Measurements from ENCODE around the gene KRTAP20-3.

Gene KRTAP20-3

GRCh38 chr21:30642564-30642963 lies at the start of gene KRTAP20-3:
Gene KRTAP20-3, plus strand, starts transcription at chr21:30642864.
- no peak within 1 kb of the TSS for H3K27ac ChIP-seq (ENCODE audit: low read length)
- H3K9me3 ChIP-seq (ENCODE audit: control insufficient read depth, low read depth, low read length), result no peaks in the 10 kb centered on the region
- H3K4me1 ChIP-seq (ENCODE audit: control insufficient read depth, low read depth, low read length), result no peaks in the 10 kb centered on the region
- H3K4me3 ChIP-seq (ENCODE audit: low read length), result no peak within 1 kb of the TSS
- no peak within 1 kb of the TSS for H3K9ac ChIP-seq (ENCODE audit: low read length)
- H3K36me3 ChIP-seq (ENCODE audit: control insufficient read depth, low read depth, low read length), result no peaks in the 10 kb centered on the region
- H3K27me3 ChIP-seq (ENCODE audit: control insufficient read depth, insufficient read depth, low read length), result no peaks in the 10 kb centered on the region

GRCh38 chr21:30598802-30599201 lies 43.9 kb upstream of the KRTAP20-3 start, which contains the start of gene KRTAP6-2:
Gene KRTAP6-2, minus strand, starts transcription at chr21:30598902. Its CDS starts 28 bp downstream, at chr21:30598874.
- Histone ChIP-seq H3K27me3 (ENCODE audit: control insufficient read depth, insufficient read depth, low read length) (no peaks in the 10 kb centered on the region), H3K27ac (ENCODE audit: low read length) (no peak within 1 kb of the TSS), H3K36me3 (ENCODE audit: control insufficient read depth, low read depth, low read length) (no peaks in the 10 kb centered on the region), H3K9ac (ENCODE audit: low read length) (no peak within 1 kb of the TSS), H3K4me1 (ENCODE audit: control insufficient read depth, low read depth, low read length) (no peaks in the 10 kb centered on the region), H3K4me3 (ENCODE audit: low read length) (no peak within 1 kb of the TSS), H3K9me3 (ENCODE audit: control insufficient read depth, low read depth, low read length) (no peaks in the 10 kb centered on the region)

GRCh38 chr21:30600787-30601186 lies 41.9 kb upstream of the KRTAP20-3 start, which contains the start of gene KRTAP22-1:
Gene KRTAP22-1, plus strand, starts transcription at chr21:30601087.
- Histone ChIP-seq H3K4me3 (ENCODE audit: low read length) (no peak within 1 kb of the TSS), H3K9ac (ENCODE audit: low read length) (no peak within 1 kb of the TSS), H3K36me3 (ENCODE audit: control insufficient read depth, low read depth, low read length) (no peaks in the 10 kb centered on the region), H3K27ac (ENCODE audit: low read length) (no peak within 1 kb of the TSS), H3K9me3 (ENCODE audit: control insufficient read depth, low read depth, low read length) (no peaks in the 10 kb centered on the region), H3K4me1 (ENCODE audit: control insufficient read depth, low read depth, low read length) (no peaks in the 10 kb centered on the region), H3K27me3 (ENCODE audit: control insufficient read depth, insufficient read depth, low read length) (no peaks in the 10 kb centered on the region)

GRCh38 chr21:30605968-30606367 lies 36.7 kb upstream of the KRTAP20-3 start:
- Histone ChIP-seq H3K27me3 (ENCODE audit: control insufficient read depth, insufficient read depth, low read length) (no peaks in the 10 kb centered on the region), H3K9ac (ENCODE audit: low read length) (no peak overlapping the region), H3K4me3 (ENCODE audit: low read length) (no peak overlapping the region), H3K27ac (ENCODE audit: low read length) (no peak overlapping the region), H3K9me3 (ENCODE audit: control insufficient read depth, low read depth, low read length) (no peaks in the 10 kb centered on the region), H3K4me1 (ENCODE audit: control insufficient read depth, low read depth, low read length) (no peaks in the 10 kb centered on the region), H3K36me3 (ENCODE audit: control insufficient read depth, low read depth, low read length) (no peaks in the 10 kb centered on the region)

GRCh38 chr21:30612132-30612531 lies 30.5 kb upstream of the KRTAP20-3 start:
- no peaks in the 10 kb centered on the region for H3K9me3 ChIP-seq (ENCODE audit: control insufficient read depth, low read depth, low read length)
- no peaks in the 10 kb centered on the region for H3K4me1 ChIP-seq (ENCODE audit: control insufficient read depth, low read depth, low read length)
- H3K4me3 ChIP-seq (ENCODE audit: low read length), result no peak overlapping the region
- H3K36me3 ChIP-seq (ENCODE audit: control insufficient read depth, low read depth, low read length), result no peaks in the 10 kb centered on the region
- no peak overlapping the region for H3K9ac ChIP-seq (ENCODE audit: low read length)
- no peak overlapping the region for H3K27ac ChIP-seq (ENCODE audit: low read length)
- H3K27me3 ChIP-seq (ENCODE audit: control insufficient read depth, insufficient read depth, low read length), result no peaks in the 10 kb centered on the region

GRCh38 chr21:30613836-30614235 lies 28.8 kb upstream of the KRTAP20-3 start, which contains the start of gene KRTAP6-1:
Gene KRTAP6-1, minus strand, starts transcription at chr21:30613930. Its CDS starts 26 bp downstream, at chr21:30613904.
- Histone ChIP-seq H3K27me3 (ENCODE audit: control insufficient read depth, insufficient read depth, low read length) (no peaks in the 10 kb centered on the region), H3K4me3 (ENCODE audit: low read length) (no peak within 1 kb of the TSS), H3K4me1 (ENCODE audit: control insufficient read depth, low read depth, low read length) (no peaks in the 10 kb centered on the region), H3K9me3 (ENCODE audit: control insufficient read depth, low read depth, low read length) (no peaks in the 10 kb centered on the region), H3K27ac (ENCODE audit: low read length) (no peak within 1 kb of the TSS), H3K9ac (ENCODE audit: low read length) (no peak within 1 kb of the TSS), H3K36me3 (ENCODE audit: control insufficient read depth, low read depth, low read length) (no peaks in the 10 kb centered on the region)

- Histone ChIP-seq H3K4me1 (ENCODE audit: control insufficient read depth, low read depth, low read length) (no peaks in the 10 kb centered on the region), H3K9me3 (ENCODE audit: control insufficient read depth, low read depth, low read length) (no peaks in the 10 kb centered on the region), H3K9ac (ENCODE audit: low read length) (no peak overlapping the region), H3K27ac (ENCODE audit: low read length) (no peak overlapping the region), H3K36me3 (ENCODE audit: control insufficient read depth, low read depth, low read length) (no peaks in the 10 kb centered on the region), H3K27me3 (ENCODE audit: control insufficient read depth, insufficient read depth, low read length) (no peaks in the 10 kb centered on the region), H3K4me3 (ENCODE audit: low read length) (no peak overlapping the region)
Measured at GRCh38 chr21:30615199-30615598, 27.5 kb upstream of the KRTAP20-3 start.

GRCh38 chr21:30616125-30616524 lies 26.5 kb upstream of the KRTAP20-3 start, which contains the start of gene KRTAP20-1:
Gene KRTAP20-1, plus strand, starts transcription at chr21:30616425. Its CDS starts 30 bp downstream, at chr21:30616455.
- H3K27me3 ChIP-seq (ENCODE audit: control insufficient read depth, insufficient read depth, low read length), result no peaks in the 10 kb centered on the region
- H3K4me3 ChIP-seq (ENCODE audit: low read length), result no peak within 1 kb of the TSS
- H3K4me1 ChIP-seq (ENCODE audit: control insufficient read depth, low read depth, low read length), result no peaks in the 10 kb centered on the region
- H3K36me3 ChIP-seq (ENCODE audit: control insufficient read depth, low read depth, low read length), result no peaks in the 10 kb centered on the region
- H3K9me3 ChIP-seq (ENCODE audit: control insufficient read depth, low read depth, low read length), result no peaks in the 10 kb centered on the region
- H3K27ac ChIP-seq (ENCODE audit: low read length), result no peak within 1 kb of the TSS
- H3K9ac ChIP-seq (ENCODE audit: low read length), result no peak within 1 kb of the TSS

GRCh38 chr21:30620080-30620479 lies 22.6 kb upstream of the KRTAP20-3 start:
- H3K4me3 ChIP-seq (ENCODE audit: low read length), result no peak overlapping the region
- no peaks in the 10 kb centered on the region for H3K27me3 ChIP-seq (ENCODE audit: control insufficient read depth, insufficient read depth, low read length)
- no peak overlapping the region for H3K9ac ChIP-seq (ENCODE audit: low read length)
- no peaks in the 10 kb centered on the region for H3K9me3 ChIP-seq (ENCODE audit: control insufficient read depth, low read depth, low read length)
- no peaks in the 10 kb centered on the region for H3K36me3 ChIP-seq (ENCODE audit: control insufficient read depth, low read depth, low read length)
- H3K4me1 ChIP-seq (ENCODE audit: control insufficient read depth, low read depth, low read length), result no peaks in the 10 kb centered on the region
- no peak overlapping the region for H3K27ac ChIP-seq (ENCODE audit: low read length)

- H3K27ac ChIP-seq (ENCODE audit: low read length), result no peak within 1 kb of the TSS
Measured at GRCh38 chr21:30620522-30620921, 22.1 kb upstream of the KRTAP20-3 start, which contains the start of gene KRTAP20-4. Gene KRTAP20-4, plus strand, starts transcription at chr21:30620627.

GRCh38 chr21:30623362-30623761 lies 19.3 kb upstream of the KRTAP20-3 start:
- Histone ChIP-seq H3K27ac (ENCODE audit: low read length) (no peak overlapping the region), H3K4me3 (ENCODE audit: low read length) (no peak overlapping the region), H3K36me3 (ENCODE audit: control insufficient read depth, low read depth, low read length) (no peaks in the 10 kb centered on the region), H3K9me3 (ENCODE audit: control insufficient read depth, low read depth, low read length) (no peaks in the 10 kb centered on the region), H3K27me3 (ENCODE audit: control insufficient read depth, insufficient read depth, low read length) (no peaks in the 10 kb centered on the region), H3K4me1 (ENCODE audit: control insufficient read depth, low read depth, low read length) (no peaks in the 10 kb centered on the region), H3K9ac (ENCODE audit: low read length) (no peak overlapping the region)

More at GRCh38 chr21:30620522-30620921, 22.1 kb upstream of the KRTAP20-3 start, which contains the start of gene KRTAP20-4:
- no peaks in the 10 kb centered on the region for H3K36me3 ChIP-seq (ENCODE audit: control insufficient read depth, low read depth, low read length)
- no peaks in the 10 kb centered on the region for H3K4me1 ChIP-seq (ENCODE audit: control insufficient read depth, low read depth, low read length)
- no peak within 1 kb of the TSS for H3K4me3 ChIP-seq (ENCODE audit: low read length)
- H3K27me3 ChIP-seq (ENCODE audit: control insufficient read depth, insufficient read depth, low read length), result no peaks in the 10 kb centered on the region
- H3K9me3 ChIP-seq (ENCODE audit: control insufficient read depth, low read depth, low read length), result no peaks in the 10 kb centered on the region
- H3K9ac ChIP-seq (ENCODE audit: low read length), result no peak within 1 kb of the TSS

GRCh38 chr21:30625449-30626165 lies 17.1 kb upstream of the KRTAP20-3 start:
- no peaks in the 10 kb centered on the region for H3K9me3 ChIP-seq (ENCODE audit: control insufficient read depth, low read depth, low read length)
- no peaks in the 10 kb centered on the region for H3K27me3 ChIP-seq (ENCODE audit: control insufficient read depth, insufficient read depth, low read length)
- H3K36me3 ChIP-seq (ENCODE audit: control insufficient read depth, low read depth, low read length), result no peaks in the 10 kb centered on the region
- H3K27ac ChIP-seq (ENCODE audit: low read length), result no peak overlapping the region
- H3K4me3 ChIP-seq (ENCODE audit: low read length), result no peak overlapping the region
- no peaks in the 10 kb centered on the region for H3K4me1 ChIP-seq (ENCODE audit: control insufficient read depth, low read depth, low read length)
- no peak overlapping the region for H3K9ac ChIP-seq (ENCODE audit: low read length)

Measured in iPS-18a (cell line).